NB4 (cell line): ENCODE data around the gene TCF15.

Experiments used
- CTCF ChIP-seq: IDR thresholded peaks from one replicate; pipeline ENCODE4 v1.5.1; 2012; ENCODE audit warnings: low read depth, low read length
- POLR2A ChIP-seq: IDR thresholded peaks from 2 replicates; pipeline ENCODE4 v1.6.1; 2011; ENCODE audit warnings: mild to moderate bottlenecking; ENCODE audit not compliant: insufficient read length; ENCODE audit errors: extremely low read depth

DNA sequence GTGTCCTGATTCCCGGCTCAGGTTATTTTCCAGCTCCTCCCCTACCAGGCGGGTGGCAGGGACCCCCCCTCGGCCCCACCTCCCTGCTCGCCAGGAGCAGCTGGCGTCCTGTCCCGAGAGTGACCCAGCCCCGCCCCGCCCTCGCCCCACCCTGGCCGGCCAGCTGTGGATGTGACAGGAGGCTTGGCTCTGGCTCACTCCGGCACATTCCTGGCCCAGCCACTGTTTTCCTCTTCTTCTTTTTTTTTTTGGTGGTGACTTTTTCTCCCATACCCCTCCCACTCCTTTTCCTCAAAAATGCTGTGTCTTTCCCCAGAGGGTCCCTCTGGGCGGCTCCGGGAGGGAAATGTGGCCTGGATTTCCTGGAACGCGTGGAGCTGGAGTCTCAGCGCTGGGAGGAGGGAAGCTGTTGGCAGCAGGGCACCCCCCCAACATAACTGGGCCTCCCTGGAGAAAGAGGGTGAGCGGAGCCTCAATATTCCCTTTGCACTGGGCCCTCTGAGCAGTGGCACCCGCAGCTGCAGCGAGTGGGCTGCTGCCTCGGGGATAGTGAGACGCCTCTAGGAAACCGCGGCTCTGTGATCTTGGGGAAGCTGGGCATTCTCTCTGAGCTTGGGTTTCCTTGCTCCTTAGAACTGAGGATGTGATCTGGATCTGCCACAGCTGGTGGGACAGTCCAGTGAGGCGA, 38.2 kb downstream of the TCF15 start:
- TF ChIP-seq CTCF (no peak), POLR2A (no peak)
